Stimulated activated CD4-positive, alpha-beta T cell treated with anti-CD3 and anti-CD28 coated beads, Interleukin-2, amount 100 ng/mL, for 4 hours (primary cell): Measurements from ENCODE around the gene COA1.
A peak's percentile ranks its signal among the peaks of the same experiment; 100 is the strongest.
"Not testable (repeated sequence)": the region's sequence is repeated elsewhere in the genome, so short reads cannot be mapped to it uniquely, and the experiment has no call there.

ENCODE experiments used
- DNase-seq: peaks from one replicate; pipeline ENCODE4 v3.0.0-alpha.2; 2020; ENCODE audit warnings: low read depth

Gene COA1, protein sequence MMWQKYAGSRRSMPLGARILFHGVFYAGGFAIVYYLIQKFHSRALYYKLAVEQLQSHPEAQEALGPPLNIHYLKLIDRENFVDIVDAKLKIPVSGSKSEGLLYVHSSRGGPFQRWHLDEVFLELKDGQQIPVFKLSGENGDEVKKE

DNA sequence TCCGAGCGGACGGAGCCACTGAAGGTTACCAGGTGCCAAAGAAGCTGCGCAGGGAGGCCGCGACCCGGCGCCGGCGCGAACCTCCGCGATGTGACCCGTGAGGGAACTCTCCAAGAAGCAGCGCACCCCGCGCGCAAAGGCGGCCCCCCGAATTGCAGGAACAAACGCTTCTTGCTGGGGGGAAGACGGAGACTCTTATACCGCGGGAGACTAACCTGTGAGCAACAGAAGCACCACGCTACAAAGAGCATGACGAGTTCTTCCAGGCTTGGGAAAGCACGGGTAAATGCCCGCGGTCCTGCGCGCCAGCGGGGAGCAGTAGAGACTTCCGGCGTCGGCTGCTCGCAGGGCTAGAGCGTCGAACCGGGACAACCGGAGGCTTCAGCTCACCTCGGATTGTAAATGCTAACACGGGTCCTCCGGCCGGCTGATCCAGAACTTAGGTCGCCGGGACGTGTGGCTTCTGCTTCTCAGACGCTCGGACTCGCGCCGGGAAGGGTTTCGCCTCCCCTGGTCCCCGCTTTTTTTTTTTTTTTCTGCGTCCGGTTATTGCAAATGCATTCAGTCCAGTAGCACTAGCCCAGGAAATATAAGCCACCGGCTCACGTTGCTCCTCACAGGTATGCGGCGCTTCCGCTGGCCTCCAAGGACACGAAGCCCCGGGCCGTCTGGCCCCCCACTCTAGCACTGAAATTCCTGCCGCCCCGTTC, at the start of gene COA1:
Gene COA1 (minus strand): TSS at position 310 of the 710 bp plus-strand sequence. CDS start 80,909 bp downstream, outside the sequence.
- peak; percentile 76 for DNase-seq

DNA sequence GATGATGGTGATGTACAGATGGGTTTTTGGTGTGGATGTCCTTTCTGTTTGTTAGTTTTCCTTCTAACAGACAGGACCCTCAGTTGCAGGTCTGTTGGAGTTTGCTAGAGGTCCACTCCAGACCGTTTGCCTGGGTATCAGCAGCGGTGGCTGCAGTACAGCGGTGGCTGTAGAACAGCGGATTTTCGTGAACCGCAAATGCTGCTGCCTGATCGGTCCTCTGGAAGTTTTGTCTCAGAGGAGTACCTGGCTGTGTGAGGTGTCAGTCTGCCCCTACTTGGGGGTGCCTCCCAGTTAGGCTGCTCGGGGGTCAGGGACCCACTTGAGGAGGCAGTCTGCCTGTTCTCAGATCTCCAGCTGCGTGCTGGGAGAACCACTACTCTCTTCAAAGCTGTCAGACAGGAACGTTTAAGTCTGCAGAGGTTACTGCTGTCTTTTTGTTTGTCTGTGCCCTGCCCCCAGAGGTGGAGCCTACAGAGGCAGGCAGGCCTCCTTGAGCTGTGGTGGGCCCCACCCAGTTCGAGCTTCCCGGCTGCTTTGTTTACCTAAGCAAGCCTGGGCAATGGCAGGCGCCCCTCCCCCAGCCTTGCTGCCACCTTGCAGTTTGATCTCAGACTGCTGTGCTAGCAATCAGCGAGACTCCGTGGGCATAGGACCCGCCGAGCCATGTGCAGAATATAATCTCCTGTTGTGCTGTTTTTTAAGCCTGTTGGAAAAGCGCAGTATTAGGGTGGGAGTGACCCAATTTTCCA, 49.1 kb upstream of the COA1 start:
- DNase-seq = not testable (repeated sequence)

DNA sequence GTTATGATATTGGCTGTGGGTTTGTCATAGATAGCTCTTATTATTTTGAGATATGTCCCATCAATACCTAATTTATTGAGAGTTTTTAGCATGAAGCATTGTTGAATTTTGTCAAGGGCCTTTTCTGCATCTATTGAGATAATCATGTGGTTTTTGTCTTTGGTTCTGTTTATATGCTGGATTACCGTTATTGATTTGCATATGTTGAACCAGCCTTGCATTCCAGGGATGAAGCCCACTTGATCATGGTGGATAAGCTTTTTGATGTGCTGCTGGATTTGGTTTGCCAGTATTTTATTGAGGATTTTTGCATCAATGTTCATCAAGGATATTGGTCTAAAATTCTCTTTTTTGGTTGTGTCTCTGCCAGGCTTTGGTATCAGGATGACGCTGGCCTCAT, 45.9 kb upstream of the COA1 start:
- DNase-seq = not testable (repeated sequence)

DNA sequence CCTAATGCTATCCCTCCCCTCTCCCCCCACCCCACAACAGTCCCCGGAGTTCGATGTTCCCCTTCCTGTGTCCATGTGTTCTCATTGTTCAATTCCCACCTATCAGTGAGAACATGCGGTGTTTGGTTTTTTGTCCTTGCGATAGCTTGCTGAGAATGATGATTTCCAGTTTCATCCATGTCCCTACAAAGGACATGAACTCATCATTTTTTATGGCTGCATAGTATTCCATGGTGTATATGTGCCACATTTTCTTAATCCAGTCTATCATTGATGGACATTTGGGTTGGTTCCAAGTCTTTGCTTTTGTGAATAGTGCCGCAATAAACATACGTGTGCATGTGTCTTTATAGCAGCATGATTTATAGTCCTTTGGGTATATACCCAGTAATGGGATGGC, 43.9 kb upstream of the COA1 start:
- not testable (repeated sequence) for DNase-seq

DNA sequence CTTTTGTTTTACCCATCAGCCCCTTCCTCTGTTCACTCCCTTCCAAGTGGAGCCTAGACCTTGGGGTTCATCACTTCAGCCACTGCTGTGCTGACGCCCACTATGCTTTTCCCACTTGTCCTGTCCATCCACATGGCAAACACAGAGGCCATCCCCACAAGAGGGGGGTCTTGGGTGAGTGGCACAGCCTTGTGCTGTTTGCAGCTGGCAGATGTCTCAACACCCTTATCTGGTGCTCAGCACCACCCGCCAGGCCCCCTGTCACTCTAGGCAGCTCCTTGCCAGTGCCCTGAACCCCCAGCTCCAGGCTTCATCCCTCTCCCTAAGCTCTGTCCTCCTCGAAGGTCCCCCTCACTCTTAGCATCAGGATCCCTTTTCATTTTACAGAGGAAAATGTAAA, 42.2 kb upstream of the COA1 start:
- no peak for DNase-seq

DNA sequence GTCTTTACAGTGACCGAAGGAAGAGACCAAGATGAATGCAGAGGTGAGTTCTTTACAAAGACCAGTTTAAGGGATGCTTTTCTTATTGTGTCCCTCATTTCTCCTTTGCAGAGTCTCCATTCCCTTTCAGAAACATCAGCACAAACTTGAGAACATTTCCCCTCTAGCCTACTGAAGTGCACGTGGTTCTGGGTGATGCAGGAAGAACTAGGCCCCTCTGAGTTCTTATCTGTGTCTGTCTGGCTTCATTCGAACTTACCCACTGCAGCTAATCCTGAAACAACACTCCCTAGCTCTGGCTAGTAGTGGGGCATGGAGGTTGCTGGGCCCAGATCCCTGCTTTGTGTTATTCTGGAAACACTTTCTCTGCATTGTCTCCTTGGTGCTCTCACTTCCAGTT, 41.8 kb upstream of the COA1 start:
- DNase-seq = no peak

DNA sequence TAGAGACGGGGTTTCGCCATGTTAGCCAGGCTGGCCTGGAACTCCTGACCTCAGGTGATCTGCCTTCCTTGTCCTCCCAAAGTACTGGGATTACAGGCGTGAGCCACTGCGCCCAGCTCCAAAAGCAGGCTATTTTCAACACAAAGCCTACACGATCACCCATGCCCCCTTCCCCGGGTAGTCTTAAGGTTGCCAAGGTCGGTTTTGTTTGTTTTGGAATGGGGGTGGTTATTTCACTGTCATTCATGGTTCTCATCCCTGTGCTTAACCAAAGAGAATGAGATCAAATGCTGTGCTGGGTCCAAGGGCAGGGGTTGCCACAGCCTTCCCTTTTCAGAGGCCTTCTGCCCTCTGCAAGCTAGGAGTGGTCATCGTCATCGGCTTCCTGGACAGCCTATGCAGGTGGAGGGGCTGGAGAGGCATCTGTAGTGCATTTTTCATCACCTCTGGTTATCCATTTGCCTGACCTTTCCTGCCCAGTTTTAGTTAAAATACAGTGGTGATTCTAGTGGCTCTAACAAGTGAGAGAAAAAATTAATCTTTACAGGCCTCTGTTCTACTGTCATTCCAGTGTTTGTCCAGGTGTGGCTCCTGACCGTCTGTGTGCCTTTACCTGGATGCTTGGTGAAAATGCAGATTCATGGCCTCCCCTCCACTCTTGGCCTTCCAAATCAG, 40.6 kb upstream of the COA1 start:
- DNase-seq = no peak

DNA sequence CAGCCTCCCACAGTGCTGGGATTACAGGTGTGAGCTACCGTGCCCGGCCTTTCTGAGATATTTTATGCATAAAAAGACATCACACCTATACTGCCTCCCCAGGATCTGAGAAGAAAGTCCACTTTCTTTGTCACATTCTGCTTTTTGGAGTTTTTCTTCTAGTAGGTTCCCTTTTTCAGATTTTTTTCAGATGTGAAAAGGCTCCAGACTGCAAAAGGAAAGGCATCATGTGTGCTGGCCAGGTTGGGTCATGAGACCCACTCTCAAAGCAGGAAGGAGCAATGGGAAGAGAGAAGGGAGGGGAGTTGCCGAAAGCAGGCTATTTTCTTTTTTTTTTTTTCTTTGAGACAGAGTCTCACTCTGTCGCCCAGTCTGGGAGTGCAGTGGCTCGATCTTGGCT, 40.0 kb upstream of the COA1 start:
- DNase-seq = no peak

DNA sequence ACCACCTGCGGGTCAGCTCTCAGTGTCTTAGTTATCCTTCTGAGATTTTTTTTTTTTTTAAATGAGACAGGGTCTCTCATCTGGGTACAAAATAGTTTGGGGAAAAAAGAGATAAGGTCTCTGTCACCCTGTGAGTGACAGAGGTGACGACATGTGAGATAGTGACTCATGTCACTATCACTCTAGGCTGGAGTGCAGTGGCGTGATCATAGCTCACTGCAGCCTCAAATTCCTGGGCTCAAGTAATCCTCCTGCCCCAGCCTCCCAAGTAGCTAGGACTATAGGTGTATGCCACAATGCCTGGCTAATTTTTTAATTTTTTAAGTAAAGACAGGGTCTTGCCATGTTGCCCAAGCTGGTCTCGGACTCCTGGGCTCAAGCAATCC, 39.6 kb upstream of the COA1 start:
- no peak for DNase-seq

DNA sequence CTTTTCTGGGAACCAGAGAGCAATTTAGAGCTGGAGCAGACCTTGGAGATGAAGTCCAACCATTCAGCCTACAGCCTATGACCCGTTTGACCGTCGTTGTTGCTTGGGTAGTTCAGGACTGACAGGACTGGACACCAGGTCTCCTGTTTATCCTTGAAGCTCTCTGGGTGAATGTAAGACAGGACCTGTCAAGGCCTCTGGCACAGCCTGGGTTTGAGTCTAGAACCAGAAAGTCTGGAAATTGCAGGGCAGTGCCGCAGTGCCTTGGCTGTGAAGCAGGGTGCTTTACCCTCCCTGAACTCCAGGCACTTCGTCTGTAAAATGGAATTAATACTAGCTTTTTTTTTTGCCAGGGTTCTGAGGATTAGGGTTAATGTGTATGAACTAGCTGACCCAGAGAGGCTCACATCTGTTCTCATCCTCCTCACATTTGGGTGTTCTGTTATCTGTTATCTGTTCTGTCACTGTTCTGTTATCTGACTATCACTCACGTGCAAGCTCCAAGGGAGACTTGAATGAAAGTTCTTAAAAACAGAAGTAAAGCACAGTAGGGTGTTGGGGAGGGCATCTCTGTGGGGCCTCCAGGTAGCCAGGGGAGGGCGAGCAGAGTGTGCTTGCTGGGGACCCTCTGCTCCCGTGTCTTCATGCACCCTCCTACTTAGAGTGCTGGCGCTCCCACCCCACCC, 39.0 kb upstream of the COA1 start:
- DNase-seq = no peak

DNA sequence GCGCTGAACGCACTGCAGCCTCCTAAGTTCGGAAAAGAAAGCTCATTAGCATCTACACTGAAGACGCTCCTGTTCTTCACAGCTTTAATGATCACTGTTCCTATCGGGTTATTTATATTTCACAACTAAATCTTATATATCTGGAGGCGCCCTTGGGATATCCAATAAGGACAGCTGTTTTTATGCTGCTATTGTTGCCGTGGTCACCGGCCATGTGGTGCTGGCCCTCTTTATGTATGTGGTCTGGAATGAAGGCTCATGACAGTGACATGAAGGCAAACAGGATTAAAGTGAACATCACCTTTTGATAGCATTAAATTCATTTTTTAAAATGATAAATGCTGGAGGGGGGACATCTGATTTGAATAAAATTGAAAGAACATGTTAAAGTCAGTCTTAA, 38.0 kb upstream of the COA1 start:
- no peak for DNase-seq

DNA sequence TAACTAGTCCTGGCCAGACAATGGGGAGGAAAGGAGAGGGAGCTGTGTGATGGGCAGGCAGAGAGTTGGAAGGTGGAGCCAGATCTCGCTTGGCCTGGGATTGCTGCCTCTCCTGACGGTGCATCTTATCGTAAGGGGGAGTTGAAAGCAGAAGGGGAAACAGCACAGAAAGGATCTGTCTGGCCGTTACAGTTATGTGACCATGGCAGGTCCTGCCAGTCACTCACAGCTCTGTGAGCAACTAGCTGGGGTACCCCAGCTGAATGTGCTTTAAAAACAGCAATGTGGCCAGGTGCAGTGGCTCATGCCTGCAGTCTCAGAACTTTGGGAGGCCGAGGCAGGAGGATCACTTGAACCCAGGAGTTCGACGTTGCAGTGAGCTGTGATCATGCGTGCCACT, 37.2 kb upstream of the COA1 start:
- DNase-seq = no peak

DNA sequence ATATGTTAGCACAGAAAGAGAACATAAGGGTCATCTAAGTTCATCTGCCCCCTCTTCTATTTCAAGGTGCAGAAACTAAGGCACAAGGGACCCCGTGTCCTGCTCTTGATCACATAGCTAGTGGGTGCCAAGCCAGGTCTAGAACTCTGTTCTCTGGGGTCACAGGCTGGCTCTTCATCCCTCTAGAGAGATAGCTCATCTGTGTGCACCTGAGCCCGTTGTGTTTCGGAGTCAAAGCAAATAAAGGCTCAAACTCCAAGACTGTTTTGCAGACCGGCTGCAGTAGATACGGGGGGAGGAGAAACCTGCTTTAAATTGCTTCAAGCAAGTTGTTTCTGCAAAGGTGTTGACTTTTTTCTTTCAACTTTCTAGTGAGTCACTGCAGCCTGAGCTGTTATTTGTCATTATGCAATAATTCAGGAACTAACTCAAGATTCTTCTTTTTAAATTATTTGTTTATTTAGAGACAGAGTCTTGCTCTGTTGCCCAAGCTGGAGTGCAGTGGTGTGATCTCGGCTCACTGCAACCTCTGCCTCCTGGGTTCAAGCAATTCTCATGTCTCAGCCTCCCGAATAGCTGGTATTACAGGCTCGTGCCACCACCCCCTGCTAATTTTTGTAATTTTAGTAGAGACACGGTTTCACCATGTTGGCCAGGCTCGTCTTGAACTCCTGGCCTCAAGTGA, 35.6 kb upstream of the COA1 start:
- no peak for DNase-seq

DNA sequence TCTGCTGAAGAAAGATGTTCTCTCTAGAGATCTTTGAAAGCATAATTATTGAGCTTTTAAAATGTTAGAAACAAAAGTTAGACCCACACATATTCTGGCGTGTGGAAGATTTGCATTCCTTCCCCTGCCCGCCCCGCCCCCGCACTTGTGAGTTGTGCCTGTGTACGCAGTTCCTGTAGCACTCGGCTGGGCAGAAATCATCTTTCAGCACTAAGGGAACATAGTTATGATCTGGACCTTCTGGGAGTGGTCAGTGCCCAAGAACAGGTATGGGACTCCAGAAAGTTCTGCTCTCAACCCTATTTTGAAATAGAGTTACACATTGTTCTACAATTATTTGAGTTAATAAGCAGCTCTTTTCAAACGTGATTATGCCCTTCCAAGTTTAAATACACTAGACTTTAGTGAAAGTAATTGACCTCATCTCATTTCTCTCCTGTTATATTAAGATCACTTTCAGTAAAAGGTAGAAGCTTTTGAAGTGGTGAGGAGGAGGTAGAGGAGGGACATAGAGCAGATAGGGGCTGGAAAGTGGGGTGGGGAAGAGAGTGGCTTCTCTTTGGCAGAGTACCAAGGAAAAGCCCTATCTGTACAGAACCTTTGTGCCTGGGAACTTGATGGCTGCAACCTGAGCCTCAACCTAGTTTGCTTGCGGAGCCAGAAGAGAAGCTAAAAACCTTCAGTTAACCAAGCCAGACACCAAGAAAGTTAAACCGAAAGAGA, 34.9 kb upstream of the COA1 start:
- DNase-seq = peak; percentile 52

DNA sequence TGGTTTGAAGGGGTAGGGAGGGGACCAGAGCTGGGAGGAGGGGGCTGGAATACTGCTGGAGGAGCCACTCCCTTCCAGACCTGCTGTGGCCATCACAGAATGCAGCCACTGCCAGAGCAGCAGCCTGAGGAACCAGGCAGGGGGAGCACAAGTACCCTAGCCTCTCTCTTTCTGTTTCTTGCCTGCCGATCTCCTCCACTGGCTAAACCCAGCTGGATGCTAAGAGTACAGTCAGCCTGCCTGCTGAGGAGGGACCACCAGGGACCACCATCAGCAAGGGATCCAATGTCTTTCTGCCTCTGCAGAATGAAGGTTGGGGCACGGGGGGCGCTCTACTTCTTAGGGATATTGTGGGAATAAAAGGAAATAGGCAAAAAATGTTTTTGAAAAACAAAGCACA, 33.9 kb upstream of the COA1 start:
- DNase-seq = no peak

DNA sequence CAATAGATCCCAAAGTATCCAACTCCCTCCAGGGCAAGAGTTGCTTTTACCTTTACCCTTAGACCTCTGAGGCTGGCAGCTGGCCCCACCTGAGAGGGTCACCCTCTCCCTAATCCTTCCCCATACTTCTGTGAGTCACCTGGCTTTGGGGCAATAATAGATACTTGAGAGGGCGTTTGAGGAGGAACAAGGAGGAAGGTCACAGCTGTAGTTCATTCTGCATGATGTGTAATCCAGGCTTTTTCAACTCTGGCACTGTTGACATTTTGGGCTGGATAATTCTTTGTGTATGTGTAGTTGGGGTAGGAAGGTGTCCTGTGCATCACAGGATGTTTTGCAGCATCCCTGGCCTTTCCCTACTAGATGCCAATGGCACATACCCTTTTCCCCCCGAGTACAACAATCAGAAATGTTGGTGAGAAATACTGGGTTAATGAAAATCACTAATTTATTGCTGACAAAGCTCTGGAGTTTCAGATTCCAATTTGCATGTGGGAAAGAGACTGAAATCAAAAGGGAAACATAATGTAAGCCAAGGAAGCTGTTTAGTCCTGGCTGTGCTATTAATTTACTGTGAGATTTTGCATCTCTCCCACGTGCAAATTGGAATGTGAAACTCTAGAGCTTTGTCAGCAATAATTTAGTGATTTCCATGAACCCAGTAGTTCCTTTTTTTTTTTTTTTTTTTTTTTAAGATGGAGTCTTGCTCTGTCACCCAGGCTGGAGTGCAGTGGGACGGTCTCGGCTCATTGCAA, 32.8 kb upstream of the COA1 start:
- DNase-seq = no peak

DNA sequence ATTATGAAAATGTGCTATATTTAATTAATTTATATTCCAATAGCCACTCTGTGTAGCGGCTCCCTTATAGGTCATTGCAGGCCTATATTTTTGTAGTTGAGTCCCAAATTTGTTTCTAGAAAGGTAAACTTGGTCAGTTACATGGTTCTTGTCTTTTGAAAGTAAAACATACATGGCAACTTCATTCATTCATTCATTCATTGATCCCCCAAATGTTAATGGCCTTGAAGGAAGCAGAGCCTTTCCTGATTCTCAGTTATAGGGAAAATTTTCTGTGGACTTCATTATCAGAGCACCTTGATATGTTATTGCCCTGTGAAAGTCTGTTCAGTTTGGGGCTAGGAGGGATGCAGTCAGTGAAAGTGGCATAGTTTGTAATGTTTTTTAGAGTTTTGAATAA, 32.1 kb upstream of the COA1 start:
- no peak for DNase-seq

DNA sequence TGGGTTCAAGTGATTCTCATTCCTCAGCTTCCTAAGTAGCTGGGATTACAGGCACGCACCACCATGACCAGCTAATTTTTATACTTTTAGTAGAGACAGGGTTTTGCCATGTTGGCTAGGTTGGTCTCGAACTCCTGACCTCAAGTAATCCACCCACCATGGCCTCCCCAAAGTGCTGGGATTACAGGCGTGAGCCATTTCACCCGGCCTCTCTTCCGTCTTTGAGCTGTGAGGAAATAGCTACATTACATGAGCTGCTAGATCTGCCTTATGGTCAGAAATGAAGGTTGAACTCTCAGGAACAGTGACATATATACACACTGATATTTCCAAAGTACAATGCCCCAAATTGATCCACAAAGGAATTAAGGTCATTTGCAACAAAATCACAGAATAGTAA, 31.5 kb upstream of the COA1 start:
- DNase-seq = no peak

DNA sequence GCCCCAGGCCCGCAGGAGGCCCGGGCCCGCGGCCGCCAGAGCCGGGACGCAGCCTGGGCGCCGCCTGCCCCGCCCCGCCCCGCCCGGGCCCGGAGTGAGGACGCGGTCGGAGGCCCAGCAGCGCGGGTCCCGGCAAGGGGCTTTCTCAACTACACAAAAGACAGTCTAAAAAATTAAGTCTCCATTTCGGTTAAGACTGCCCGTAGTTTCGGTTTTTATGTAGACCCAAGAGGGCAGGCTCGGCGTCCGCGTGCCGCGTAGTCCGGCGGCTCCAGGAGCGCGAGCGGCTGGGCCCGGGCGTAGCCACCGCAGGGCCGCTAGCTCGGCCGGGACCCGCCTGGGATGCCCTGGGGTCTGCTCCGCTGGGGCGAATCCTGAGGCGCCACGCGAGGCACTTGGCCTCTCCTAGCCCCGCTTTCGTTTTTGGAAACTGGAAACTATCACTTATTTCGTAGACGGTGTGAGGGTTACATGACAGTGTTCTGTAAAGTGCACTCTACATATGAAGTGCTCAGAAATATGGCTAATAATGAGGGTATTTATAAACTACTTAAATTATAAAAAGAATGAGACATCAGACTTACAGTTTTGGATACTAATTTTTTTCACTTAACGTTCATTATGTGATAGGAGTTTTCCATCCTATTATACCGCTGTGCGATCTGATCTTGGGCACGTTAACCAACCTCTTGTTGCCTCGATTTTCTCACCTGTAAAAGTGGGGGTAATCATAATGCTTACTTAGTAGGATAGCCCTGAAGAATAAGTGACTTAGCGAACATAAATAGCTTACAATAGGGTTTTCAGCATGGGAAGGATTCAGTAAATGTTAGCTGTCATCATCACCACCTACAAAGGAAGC, 29.7 kb upstream of the COA1 start:
- peak; percentile 18 for DNase-seq
